OCI-M1 (cell line): ENCODE measurements around the gene CACNA2D2.

Experiments used
- DNase-seq: peaks from one replicate; lab custom pipeline; 2025; lab: John Stamatoyannopoulos, UW

The CACNA2D2 gene

GRCh38 chr3:50428007-50428633, 75.3 kb downstream of the CACNA2D2 start:
- DNase-seq = no peak

- DNase-seq = no peak
Measured at GRCh38 chr3:50427217-50427616, 76.2 kb downstream of the CACNA2D2 start.

GRCh38 chr3:50425911-50426310, 77.5 kb downstream of the CACNA2D2 start:
- no peak for DNase-seq

DNA sequence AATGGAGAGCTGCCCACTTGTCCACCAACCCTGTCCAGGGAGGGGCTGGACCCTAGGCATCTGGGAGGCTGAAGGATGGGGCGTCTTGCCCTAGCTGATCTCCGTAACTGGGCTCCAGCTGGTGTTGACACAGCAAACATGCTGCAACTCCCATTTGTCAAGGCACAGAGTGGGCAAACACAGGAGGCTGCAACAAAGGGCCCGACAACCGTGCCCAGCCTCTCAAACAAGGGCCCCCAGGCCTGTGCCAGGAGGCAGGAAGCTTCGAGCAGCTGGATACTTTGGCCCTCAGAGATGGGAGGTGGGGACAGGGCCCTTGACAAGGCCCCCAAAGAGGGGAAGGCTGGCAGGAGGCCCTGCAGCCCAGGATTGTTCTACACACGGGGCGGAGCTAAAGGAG, 79.9 kb downstream of the CACNA2D2 start:
- no peak for DNase-seq

DNA sequence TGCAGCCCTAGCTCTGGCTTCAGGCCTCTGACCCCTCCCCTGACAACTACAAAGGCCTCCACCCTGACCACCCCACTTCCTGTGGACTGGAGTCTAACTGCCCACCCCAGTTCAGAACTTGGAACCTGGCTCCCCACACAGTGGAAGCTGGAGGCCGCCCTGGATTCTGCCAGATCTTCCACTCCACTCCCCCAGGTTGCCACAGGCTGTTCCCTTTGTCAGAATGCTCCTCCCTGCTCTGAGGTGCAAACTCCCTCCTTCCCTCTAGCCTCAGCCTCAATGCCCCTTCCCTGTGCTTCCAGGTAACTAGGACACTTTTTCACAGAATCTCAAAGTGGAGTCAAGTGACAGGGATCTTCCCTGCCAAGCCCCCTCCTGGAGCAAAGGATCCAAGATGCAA, 81.3 kb downstream of the CACNA2D2 start:
- no peak for DNase-seq

DNA sequence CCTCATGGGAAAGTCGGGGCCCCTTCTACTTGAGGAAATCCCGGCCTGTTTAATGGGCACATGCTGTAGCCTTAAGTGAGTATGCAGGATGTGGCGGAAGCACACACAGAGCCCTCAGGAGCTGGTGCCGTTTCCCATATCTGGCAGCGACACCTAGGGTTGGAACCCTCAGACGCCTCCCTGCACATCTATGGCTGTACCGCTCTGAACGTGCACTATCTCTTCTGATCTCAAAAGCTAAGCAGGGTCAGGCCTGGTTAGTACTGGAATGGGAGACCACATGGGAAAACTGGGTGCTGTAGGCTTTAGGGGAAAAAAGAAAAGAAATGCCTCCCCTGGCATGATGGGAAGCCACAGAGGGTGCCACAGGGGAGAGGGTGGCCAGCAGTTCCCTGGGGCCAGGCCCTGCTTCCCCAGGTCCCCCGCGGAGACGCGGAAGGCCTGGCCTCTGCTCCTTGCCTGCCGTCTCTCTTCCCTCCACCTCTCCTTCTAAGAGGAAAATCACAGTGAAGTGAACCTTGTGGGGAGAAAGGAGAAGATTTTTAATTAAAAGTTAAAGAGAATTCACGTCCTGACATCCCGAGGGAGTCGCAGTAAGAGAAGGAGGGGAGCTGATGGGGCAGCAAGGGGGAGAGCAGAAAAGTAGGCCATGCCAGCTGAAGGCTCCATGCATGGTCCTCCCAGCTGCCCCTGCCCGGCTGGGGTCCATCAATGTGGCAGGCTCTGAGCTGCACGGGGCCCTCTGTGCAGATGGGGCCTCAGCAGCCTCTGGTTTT, 83.7 kb downstream of the CACNA2D2 start:
- DNase-seq = no peak

GRCh38 chr3:50418850-50419249, 84.6 kb downstream of the CACNA2D2 start:
- DNase-seq = no peak

DNA sequence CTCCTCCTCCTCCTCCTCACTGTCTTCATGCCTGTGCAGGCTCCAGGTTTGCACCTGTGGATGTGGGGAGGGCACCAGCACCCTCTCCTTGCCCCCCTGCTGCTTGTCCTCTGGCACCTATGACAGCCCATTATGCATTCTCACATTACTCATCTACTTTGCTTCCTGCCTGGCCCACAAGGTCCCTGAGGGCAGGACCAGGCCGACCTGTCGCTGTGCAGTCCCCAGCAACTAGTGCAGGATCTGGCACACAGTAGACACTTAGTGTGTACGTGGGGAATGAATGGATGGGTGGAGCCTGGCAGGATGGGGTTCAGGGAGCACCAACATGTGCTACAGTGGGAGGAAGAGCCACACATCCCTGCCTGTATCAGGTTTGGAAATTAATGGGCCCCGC, 85.8 kb downstream of the CACNA2D2 start:
- DNase-seq = no peak

- DNase-seq = no peak
Measured at GRCh38 chr3:50416736-50417636, 86.4 kb downstream of the CACNA2D2 start.

DNA sequence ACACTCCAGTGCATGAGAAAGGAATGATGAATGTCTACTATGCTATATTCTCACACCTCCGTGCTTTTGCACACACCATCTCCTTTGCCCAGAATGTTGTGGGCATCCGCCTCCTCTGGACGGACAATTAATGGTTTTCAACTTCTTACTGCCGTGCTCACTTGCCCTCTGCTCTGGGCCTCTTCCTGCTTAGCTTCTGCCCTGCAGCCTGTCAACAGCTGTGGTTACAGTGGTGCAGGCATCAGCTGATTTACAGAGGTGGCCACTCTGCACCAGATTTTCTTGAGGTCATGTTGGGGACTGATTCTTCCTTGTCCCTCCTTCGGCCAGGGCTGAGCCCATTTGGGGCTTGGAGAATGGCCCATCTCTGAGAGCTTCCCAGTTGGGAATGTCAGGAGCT, 87.6 kb downstream of the CACNA2D2 start:
- no peak for DNase-seq

GRCh38 chr3:50415061-50415460, 88.4 kb downstream of the CACNA2D2 start:
- DNase-seq = no peak

DNA sequence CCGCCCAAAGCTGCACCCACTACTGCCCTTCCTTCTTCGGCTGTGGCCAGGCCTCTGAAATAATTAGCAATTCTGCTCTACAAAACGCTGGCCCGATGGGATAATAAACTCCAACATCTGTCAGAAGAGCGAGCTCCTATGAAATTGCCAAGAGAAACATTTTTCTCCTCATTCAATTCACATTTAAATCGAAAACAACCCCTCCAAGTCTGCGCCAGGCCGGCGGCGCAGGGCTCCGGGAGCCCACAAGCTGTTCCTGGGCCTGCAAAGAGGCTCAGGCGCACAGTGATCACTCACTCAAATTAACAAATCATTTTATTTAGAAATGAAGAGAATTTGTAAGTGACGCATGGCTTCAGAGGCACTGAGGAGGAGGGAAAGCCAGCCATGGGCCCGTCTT, 88.8 kb downstream of the CACNA2D2 start:
- DNase-seq = no peak

- DNase-seq = no peak
Measured at GRCh38 chr3:50412231-50412754, 91.1 kb downstream of the CACNA2D2 start.

GRCh38 chr3:50411229-50411628, 92.2 kb downstream of the CACNA2D2 start:
- DNase-seq = no peak

- no peak for DNase-seq
Measured at GRCh38 chr3:50410608-50411139, 92.8 kb downstream of the CACNA2D2 start.

- no peak for DNase-seq
Measured at GRCh38 chr3:50410185-50410584, 93.2 kb downstream of the CACNA2D2 start.

- no peak for DNase-seq
Measured at GRCh38 chr3:50408443-50408944, 94.9 kb downstream of the CACNA2D2 start.

- DNase-seq = no peak
Measured at GRCh38 chr3:50406487-50406886, 96.9 kb downstream of the CACNA2D2 start.

DNA sequence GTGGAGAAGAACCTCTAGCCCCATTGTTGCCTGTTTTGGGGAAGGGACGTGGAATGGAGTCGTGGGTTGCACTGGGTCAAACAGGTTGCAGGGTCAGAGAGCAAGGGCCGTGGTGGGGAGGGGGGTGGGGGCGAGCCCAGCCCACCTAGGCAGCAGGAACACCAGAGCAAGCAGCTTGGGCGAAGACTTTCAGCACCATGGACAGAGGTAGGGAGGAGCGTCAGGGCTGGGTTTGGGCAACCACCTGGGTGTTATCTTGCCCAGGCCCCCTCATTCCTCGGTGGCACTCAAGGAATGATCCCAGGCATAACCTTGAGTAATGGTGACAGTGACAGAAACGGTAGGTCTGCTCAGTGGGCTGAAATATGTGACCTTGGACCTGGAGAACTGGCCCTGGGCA, 98.2 kb downstream of the CACNA2D2 start:
- peak; percentile 14 for DNase-seq

GRCh38 chr3:50401978-50402595, 101.3 kb downstream of the CACNA2D2 start:
- DNase-seq = no peak

DNA sequence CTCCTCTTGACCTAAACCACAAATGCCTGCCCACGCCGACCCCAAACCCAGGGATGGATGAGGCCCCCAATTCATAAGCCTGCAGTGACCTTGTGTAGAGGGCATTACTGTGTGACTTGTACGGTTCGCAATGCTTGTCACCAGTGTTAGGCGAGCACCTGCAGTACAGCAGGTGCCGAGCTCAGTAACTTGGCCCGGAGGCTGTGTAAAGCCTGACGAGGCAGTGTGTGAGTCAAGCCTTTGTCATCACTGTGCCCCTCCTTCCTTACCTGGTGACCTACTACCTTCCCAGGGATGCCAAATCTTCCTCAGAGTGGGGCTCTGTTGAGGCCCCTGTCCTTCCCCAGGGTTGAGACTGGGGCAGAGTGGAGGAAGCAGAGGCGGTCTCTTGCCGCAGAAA, 106.9 kb downstream of the CACNA2D2 start:
- no peak for DNase-seq
